Panc1 (cell line): ENCODE data around the gene CEND1. TPM values are rescaled to one million over a fixed set of nuclear protein-coding genes. Genes with fewer than 3 reads are reported as not detected.

ENCODE experiments used
- ATAC-seq: fragments of 200-7000 bp; cut with Tn5 transposase; 2 replicates; pipeline ENCODE4 v1.9.1; 2020; ENCODE audit warnings: mild to moderate bottlenecking, moderate library complexity
- BruUV-seq: library from RNA; stranded (reverse); fragments of 400-500 nt; replicated peaks from 2 replicates; lab custom pipeline; 2021; lab: Mats Ljungman, UMichigan
- CTCF ChIA-PET: fragments of 300-600 bp; sonication (Branson Sonifier 250); formaldehyde crosslinking; loops from one replicate; lab custom pipeline; 2022; ENCODE audit warnings: antibody characterized with exemption; lab: Charles Lee
- POLR2A ChIA-PET: fragments of 300-600 bp; sonication (Branson Sonifier 250); formaldehyde crosslinking; loops from one replicate; lab custom pipeline; 2022; ENCODE audit warnings: antibody characterized with exemption; lab: Charles Lee
- DNase-seq: peaks from one replicate; pipeline ENCODE4 v3.0.0-alpha.2; 2010; ENCODE audit warnings: low read depth, low spot score
- H3K27ac ChIP-seq: 2 replicates; pipeline ENCODE4 v1.5.1; 2011; ENCODE audit warnings: mild to moderate bottlenecking, low read length, inconsistent platforms
- H3K27me3 ChIP-seq: fragments of 200-500 bp; sonication (Bioruptor generic); 2 replicates; pipeline ENCODE4 v1.6.0; 2014; ENCODE audit warnings: low read length, inconsistent platforms; ENCODE audit not compliant: control insufficient read depth, insufficient read depth
- H3K36me3 ChIP-seq: fragments of 200-500 bp; sonication (Bioruptor generic); 2 replicates; pipeline ENCODE4 v1.5.1; 2014; ENCODE audit warnings: inconsistent platforms, mild to moderate bottlenecking, low read length, moderate library complexity; ENCODE audit not compliant: control insufficient read depth, insufficient read depth
- H3K4me1 ChIP-seq: 2 replicates; pipeline ENCODE4 v1.5.1; 2011; ENCODE audit warnings: inconsistent platforms, mild to moderate bottlenecking, low read length, moderate library complexity; ENCODE audit not compliant: control insufficient read depth, insufficient read depth
- H3K4me3 ChIP-seq, 2 experiments: 2 replicates each; pipeline ENCODE4 v1.5.1; 2011 to 2012; ENCODE audit warnings: low read depth in 2 of 2, low read length in 2 of 2, mild to moderate bottlenecking in 2 of 2, inconsistent platforms in 1 of 2, moderate library complexity in 1 of 2
- H3K9me3 ChIP-seq: fragments of 200-500 bp; sonication (Bioruptor generic); 2 replicates; pipeline ENCODE4 v1.5.1; 2014; ENCODE audit warnings: low read depth, mild to moderate bottlenecking, inconsistent platforms, low read length, moderate library complexity; ENCODE audit not compliant: control insufficient read depth, insufficient read depth
- CTCF ChIP-seq: fragments of 450-650 bp; IDR thresholded peaks from 2 replicates; pipeline ENCODE4 v1.5.1; 2017; ENCODE audit warnings: mild to moderate bottlenecking
- POLR2AphosphoS5 ChIP-seq: IDR thresholded peaks from 2 replicates; pipeline ENCODE4 v1.6.1; 2012; ENCODE audit warnings: mild to moderate bottlenecking, low read depth, low read length, moderate library complexity
- REST ChIP-seq, 2 experiments: IDR thresholded peaks; 2 replicates each; pipeline ENCODE4 v1.6.1; 2011 to 2012; ENCODE audit warnings: low read depth in 2 of 2, control low read depth in 1 of 2, low read length in 1 of 2, mild to moderate bottlenecking in 1 of 2, moderate library complexity in 1 of 2; ENCODE audit not compliant: insufficient read depth in 1 of 2
- SIN3A ChIP-seq: IDR thresholded peaks from 2 replicates; pipeline ENCODE4 v1.6.1; 2012; ENCODE audit warnings: low read depth, mild to moderate bottlenecking, low read length, moderate library complexity, borderline replicate concordance; ENCODE audit not compliant: insufficient read depth
- TCF7L2 ChIP-seq: IDR thresholded peaks from 2 replicates; pipeline ENCODE4 v1.6.1; 2011; ENCODE audit warnings: mild to moderate bottlenecking, low read depth, low read length, inconsistent platforms
- in situ Hi-C: cut with HindIII; loops from 2 replicates; pipeline ENCODE4 v1.10.0; 2016; ENCODE audit warnings: low sequenced_read_pairs, low pct_unique_long_range_greater_than_20kb
- intact Hi-C: fragments of 100-400 bp; cut with micrococcal nuclease; formaldehyde crosslinking; loops from one replicate; pipeline ENCODE4 v1.10.0; 2022; ENCODE audit not compliant: unreplicated experiment
- total RNA-seq: library from RNA; stranded (reverse); gene quantifications from one replicate; pipeline ENCODE4 v1.2.1, GENCODE V29; 2021; ENCODE audit not compliant: unreplicated experiment

The CEND1 gene
- total RNA-seq, 1 experiment from 2014 or later, result 15.9 TPM

GRCh38 chr11:838441-839279 lies 48.8 kb upstream of the CEND1 start:
- H3K4me1 ChIP-seq, result peaks cover 66% of the 10 kb centered on the region
- peak; percentile 44 for ATAC-seq
- POLR2A ChIA-PET, result no interaction called here
- in situ Hi-C loops (no loop called here), intact Hi-C loops (no loop called here)
- no peak for DNase-seq
- TSS peak; percentile 52 for BruUV-seq
- TF ChIP-seq TCF7L2 (0 out of 2 replicates have a peak, but pooled peaks have one; percentile 21), POLR2AphosphoS5 (peak; percentile 78; the same call in 1 of the 2 replicates), SIN3A (peak; percentile 95), REST (IDR thresholded peaks at IDR 0.05; ENCODE audit: insufficient read depth in 1 of 2, low read depth in 2 of 2, low read length in 1 of 2) (no peak), CTCF (peak; percentile 91)
- peaks cover 5% of the 10 kb centered on the region; the same call in 1 of the 2 replicates for H3K36me3 ChIP-seq
- peak overlapping the region; percentile 92 for H3K27ac ChIP-seq
- H3K27me3 ChIP-seq, result no peaks in the 10 kb centered on the region
- CTCF ChIA-PET, result interaction anchor here (1.3 kb wide), 1 partner anchor 18 kb away, joined by 3 read pairs; no protein-coding TSS in a partner anchor
- H3K4me3 ChIP-seq, result no peak overlapping the region; a peak in 1 of 4 replicates
- H3K9me3 ChIP-seq, result no peaks in the 10 kb centered on the region

GRCh38 chr11:837990-838307 lies 48.1 kb upstream of the CEND1 start:
- H3K27ac ChIP-seq, result peak overlapping the region; percentile 92
- in situ Hi-C loops (no loop called here), intact Hi-C loops (no loop called here)
- DNase-seq (no peak), ATAC-seq (peak; percentile 5)
- H3K4me3 ChIP-seq, result no peak overlapping the region
- ChIA-PET CTCF (interaction anchor here (0.7 to 1.3 kb wide), 2 partner anchors 17 to 213 kb away, joined by 3 to 8 read pairs; no protein-coding TSS in a partner anchor), POLR2A (no interaction called here)
- H3K4me1 ChIP-seq, result peaks cover 63% of the 10 kb centered on the region
- TF ChIP-seq POLR2AphosphoS5 (peak; percentile 9; the same call in 1 of the 2 replicates), TCF7L2 (no peak)
- H3K27me3 ChIP-seq, result no peaks in the 10 kb centered on the region
- H3K9me3 ChIP-seq, result no peaks in the 10 kb centered on the region
- no TSS peak for BruUV-seq
- peaks cover 5% of the 10 kb centered on the region; the same call in 1 of the 2 replicates for H3K36me3 ChIP-seq
